Activated CD8-positive, alpha-beta memory T cell treated with anti-CD3 and anti-CD28 coated beads for 24 hours (primary cell): ENCODE measurements around the gene FBXO30.

Experiments
- DNase-seq: peaks from one replicate; pipeline ENCODE4 v3.0.0-alpha.2; 2020

The FBXO30 gene

DNA sequence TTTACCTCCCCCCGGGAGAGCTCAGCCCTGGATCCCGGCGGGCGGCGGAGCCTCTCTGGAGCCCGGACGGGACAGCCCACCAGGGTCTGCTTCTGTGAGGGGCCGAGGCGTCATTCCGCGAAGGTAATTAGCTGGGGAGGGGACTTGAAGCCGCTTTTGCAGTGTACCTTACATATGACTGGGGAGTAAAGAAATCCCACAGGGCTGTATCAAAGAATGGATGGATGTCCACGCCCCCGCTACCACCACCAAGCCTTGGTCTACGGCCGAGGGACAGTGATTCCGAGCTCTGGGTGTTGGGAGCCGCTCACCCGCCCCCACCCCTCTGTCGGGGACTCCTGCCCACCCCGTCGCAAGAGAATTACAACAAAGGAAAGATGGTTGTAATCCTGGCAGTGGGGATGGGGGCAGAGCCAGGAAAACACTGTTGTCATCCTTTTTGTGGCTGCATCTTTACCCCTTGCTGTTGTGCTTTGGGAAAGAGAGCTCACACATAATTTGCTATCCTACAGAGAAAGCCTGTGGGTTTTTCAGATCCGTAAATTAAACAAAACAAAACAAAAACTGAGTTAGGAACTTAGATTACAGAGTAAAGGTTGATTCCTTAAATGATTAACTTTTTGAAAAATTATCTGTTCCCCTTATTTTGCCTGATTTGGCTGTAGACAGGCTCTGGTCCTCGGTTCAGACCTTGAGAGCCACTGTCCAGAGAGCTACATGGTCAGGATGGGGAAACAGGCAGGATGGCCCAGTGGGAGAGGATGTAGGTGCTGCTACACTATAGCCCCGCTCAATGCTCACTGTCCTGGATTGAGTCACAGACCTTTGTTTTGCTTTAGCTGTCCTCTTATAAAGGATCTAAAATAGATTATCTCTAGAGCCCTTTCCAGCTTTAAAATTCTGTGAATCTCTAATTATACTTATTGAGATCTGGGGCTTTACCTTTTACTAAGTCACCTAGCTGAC, 997 bp upstream of the FBXO30 start:
- DNase-seq, result no peak

DNA sequence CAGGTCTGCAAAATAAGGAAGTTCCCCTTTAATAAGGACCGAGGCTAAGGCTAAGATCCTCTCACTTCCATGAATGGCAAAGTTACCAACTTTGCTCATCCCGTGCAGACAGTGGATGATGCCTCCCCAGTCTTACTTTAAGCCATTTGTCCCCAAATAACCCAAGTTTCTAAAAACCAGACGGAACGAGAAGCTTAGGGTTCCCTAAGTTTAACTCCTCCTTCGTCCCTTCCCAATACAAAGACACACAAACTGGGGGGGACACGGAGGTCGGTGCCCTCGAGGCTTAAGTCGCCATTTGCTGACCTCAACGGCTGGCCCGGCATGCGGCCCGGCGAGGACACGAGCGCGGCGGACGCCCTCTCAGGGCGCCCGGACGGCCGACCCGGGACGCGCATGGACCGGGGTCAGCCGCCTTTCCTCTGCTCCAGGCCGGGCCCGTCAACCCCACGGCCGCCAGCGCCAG, 527 bp downstream of the FBXO30 start:
- peak; percentile 73 for DNase-seq

DNA sequence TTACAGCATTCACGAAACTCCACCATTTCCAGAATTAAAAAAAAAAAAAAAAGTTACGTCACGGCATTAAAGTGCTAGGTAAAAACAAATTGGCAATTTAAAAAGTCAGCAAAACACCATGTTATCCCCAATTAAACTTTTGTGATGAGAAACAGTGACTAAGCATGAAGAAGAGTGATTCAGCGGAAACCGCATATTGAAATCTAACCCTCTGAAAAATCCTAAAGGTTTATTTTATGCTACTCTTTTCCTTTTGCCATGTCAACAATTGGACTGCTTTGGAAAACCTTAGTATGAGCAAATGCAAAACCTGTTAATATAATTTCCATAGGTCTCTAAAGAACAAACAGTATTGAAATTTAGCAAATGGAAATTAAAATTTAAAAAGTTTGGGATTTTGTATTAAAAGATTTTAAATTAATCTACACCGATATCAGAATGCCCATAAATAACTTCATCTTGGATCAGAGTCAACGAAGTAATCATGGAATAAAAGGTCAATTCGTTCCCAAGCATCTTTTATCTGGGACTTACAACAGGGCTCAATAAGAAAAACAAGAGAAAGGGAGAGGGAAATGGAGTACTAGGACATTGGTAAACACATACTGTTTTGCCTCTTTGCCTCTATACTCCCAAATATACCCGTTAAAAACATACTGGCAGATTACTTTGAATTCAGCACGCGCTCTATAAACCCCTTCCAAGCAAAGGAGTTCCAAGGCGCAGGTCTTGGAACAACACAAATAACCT, 1.1 kb downstream of the FBXO30 start:
- DNase-seq, result no peak

DNA sequence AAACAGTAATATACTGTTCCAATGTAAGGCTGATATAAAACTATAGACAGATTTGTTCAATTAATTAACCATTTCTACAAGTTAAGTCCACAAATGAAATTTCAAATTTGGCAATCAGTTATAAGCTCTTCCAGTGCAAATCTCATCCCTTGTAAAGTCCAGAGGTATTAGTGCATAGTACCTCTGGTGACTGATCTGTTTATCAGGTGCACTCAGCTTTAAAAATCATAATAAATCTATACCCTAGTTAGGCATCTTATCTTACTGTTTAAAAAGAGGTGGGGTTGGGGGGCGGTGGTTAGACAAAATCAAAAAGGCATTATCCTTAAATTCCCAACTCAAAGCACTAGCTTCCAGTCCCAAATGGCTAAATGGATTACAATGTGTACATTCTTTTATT, 2.9 kb downstream of the FBXO30 start:
- DNase-seq, result no peak

DNA sequence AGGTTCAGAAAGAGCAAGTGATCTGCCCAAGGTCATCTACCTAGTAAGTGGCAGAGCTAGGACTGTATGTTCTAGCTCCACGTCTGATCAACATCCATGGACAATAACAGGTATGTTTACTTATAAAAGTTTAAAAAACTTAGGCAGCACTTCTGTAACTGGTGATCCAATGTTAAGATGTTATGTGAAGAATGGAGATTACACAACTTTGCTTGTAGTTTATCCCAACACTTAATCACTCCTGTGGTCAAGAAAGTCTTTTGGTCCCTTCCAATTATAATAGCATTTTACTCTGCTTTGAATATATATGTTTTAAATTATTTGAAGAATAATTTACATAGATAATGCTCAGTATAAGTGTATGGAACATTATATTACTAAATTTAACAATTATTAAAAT, 4.8 kb downstream of the FBXO30 start:
- DNase-seq, result no peak

DNA sequence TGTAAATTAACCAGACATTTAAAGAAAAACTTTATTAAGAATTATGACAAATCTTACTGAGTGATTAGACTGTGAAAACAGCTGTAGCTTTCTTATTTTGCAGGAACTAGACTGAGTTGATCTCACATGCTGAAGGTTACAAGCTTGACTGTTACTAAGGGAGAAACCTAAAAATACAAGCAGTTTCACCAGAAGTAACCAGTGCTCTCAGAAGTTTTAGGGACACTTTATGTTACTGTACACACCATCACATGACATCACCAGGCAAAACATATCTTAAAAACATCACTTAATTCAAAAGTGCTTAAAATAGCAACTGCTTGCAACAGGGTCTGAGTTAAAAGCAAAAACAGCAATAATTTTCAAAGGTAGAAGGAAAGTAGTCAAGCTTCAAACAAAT, 5.4 kb downstream of the FBXO30 start:
- DNase-seq, result no peak

DNA sequence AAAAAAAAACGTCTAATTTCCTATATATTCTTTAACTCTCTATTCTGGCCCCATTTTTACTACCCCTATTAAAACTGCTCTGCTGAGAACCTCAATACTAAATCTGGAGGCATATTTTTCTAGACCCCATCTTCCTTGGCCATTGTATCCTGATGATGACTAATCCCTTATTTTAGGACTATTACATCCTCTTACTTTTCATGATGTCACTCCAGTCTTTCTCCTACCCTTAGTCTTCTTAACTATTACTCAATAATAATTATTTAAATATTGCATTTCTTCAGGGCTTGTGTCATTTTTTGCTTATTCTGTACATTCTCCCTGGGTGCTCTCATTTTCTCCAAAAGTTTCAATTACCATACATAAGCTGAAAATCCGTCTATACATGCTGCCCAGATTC, 6.4 kb downstream of the FBXO30 start:
- no peak for DNase-seq

DNA sequence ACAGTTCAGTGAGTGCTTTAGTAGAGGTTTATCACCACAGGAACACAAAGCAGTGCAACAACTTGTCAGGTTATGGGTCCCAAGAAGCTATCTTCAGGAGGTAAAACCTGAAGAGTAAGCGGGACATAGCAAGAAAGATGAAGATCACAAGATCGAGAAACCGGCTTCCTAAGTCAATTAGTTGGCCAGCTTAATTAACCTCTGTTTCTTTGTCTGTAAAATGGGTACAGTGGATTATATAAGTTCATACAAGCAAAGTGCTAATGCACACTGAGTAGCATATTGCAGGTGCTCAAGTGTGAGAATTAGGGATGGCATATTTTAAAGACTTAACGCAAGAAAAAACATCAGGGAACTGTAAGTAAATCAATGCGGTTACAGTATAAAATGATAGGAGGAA, 12.5 kb downstream of the FBXO30 start:
- no peak for DNase-seq

DNA sequence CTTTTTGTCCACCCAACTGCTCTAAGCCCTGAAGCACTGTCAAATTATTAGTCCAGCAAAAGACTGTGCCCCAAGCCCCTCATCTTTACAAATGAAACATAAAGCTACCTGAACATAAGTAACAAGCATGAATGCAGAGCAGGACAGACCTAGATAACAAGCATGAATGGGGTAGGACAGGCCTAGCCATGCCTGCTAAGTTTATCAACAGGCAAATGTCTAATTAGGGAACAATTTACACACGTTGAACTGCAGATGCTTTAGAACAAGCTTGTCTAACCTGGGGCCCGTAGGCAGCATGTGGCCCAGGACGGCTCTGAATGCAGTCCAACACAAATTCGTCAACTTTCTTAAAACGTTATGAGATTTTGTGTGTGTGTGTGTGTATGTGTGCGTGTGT, 13.6 kb downstream of the FBXO30 start:
- DNase-seq, result no peak

DNA sequence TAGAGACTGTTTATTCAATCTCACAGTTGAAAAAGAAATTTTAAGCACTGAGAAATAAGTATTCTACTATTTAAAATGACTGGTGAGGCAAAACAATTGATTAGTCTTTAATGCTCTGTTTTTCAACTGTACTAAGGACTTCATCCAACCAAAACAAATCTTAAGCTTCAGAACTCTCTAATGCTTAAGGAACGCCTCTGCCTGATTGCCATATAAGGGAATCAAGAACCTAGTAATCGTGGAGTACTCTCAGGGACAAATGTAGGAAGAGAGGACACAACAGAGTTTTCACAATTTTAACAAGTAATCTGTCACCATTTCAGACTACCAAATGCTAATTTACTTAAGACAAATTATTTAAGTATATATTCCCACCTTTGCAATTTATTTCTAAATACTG, 16.1 kb downstream of the FBXO30 start:
- no peak for DNase-seq

DNA sequence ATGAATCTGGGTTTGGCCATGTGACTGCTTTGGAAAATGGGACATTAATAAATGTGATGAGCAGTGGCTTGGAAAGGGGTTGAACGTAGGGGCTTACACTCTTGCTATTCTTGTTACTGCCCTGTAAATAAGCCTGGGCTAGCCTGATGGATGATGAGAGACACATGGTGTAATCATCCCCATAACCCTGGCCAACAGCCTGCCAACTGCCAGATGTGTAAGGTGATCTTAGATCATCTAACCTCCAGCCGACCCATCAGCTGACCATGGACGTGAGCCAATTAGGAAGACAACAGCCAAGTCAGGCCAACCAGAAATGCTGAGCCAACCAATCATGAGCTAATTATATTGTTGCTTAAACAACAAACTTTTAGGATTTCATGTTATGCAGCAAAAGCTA, 25.2 kb downstream of the FBXO30 start:
- no peak for DNase-seq

DNA sequence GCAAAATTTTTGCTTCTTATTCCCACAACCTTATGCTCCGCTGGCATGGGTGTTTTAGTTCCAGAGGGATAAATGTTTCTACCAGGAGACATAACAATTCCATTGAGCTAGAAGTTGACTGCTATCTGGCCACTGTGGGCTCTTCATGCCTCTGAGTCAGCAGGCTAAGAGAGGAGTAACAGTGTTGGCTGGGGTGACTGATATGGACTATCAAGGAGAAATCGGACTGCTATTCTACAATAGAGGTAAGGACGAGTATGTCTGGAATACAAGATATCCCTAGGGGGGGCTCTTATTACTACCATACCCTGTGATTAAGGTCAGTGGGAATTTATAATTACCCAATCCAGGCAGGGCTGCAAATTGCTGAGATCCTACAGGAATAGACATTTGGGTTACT, 26.9 kb downstream of the FBXO30 start:
- DNase-seq, result no peak

DNA sequence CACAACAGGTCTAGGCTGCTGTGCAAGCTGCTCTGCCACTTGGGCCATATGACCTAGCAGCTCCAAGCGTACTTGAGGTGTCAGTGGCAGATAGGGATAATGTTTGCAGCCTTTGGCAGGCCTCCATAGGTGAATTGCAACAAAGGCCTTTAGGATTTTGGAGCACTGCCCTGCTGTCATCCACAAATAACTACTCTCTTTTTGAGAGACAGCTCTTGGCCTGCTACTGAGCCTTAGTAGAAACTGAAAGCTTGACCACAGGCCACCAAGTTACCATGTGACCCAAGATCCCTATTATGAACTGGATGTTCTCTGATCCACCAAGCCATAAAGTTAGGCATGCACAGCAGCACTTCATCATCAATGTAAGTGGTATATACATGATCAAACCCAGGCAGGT, 29.9 kb downstream of the FBXO30 start:
- DNase-seq, result no peak

DNA sequence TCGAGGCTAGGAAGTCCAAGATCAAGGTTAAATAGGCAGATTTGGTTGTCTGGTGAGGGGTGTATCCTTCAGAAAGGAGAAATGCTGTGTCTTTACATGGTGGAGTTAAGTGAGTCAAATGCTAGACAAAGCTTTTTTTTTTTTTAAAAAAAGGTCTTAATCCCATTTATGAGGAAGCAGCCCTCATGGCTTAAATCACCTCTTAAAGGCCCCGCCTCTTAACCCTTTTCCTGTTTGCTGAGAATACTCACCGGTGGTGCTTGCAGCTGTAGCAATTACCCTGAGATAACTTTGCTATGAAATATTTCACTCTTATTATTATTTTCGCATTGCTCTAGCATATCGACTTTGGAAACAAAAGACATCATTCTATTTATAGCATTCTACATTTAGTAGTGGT, 30.8 kb downstream of the FBXO30 start:
- no peak for DNase-seq

DNA sequence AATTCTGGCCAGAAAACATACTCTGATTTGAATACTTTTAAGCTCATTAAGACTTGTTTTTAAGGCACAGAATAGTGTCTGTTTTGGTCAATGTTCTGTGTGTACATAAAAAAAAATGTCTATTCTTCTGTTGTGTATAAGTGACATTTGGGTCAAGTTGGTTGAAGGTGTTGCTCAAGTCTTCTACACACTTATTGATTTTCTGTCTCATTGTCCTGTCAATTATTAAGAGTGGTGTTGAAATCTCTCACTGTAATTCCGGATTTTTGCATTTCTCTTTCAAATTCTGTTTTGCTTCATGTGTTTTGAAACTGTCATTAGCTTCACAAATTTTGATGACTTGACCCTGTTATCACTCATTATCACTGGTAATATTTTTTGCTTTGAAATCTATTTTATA, 41.7 kb downstream of the FBXO30 start:
- DNase-seq, result no peak

DNA sequence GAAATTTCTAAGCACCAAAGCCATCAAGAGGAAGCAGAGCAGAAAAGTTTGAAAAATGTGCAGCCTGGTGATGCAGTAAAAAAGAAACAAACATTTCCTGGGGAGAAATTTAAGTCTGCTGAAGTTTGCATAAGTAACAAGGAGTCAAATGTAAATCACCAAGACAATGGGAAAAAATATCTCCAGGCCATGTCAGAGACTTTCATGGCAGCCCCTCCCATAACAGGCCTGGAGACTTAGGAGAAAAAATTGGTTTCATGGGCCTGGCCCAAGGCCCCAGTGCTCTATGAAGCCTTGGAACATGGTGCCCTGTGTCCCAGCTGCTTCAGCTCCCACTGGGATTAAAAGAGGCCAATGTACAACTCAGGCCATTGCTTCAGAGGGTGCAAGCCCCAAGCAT, 49.1 kb downstream of the FBXO30 start:
- no peak for DNase-seq

DNA sequence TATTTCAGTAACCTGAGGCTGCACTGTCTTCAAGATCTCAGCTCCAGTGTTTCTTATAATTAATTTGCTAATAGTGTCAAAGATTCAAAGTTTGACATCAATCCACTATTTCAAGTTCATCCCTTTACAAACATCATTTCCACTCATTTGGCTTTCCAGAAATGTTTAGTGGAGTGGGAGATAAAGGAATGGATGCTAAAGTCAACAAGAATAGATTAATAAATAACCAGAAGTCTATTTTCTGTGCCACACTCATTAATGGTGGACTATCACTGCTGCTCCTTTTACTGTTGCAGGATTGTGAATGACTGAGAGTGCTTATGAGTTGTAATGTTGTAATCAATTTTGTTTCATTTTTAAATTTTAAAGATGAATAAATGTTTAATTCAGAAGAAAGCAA, 50.9 kb downstream of the FBXO30 start:
- DNase-seq, result no peak

DNA sequence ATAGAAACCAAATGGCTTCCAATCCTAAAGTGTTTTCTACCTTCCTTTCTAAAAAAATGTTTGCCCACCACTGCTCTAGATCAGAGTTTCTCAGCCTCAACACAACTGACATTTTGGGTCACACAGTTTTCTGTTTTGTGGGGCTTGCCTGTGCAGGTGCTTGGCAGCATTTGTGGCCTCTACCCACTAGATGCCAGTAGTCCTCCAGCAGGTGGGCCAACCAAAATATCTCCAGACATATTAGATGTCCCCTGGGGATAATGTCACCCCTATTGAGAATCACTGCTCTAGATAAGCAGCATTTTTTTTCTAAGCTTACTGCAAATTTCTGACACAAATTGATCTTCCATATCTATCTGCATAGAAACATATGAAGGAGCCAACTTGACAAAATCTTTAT, 53.0 kb downstream of the FBXO30 start:
- DNase-seq, result no peak

DNA sequence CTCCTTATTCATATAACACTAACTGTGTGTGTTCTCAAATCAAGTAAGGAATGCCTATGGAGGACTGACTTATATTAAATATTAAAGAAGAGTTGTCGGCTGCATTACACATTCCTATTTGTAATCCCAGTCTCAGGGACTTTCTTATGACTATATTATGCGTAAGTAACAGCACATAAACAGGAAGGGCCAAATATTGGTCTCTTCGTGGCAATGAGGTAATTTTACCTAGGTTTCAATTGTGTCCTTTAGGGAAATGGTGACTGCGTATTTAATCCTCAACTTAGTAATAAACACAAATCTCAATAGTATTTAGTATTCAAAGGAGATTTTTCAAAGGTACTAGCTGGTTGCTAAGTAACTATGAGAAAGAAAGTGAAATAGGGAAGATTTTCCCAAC, 56.5 kb downstream of the FBXO30 start:
- DNase-seq, result no peak

DNA sequence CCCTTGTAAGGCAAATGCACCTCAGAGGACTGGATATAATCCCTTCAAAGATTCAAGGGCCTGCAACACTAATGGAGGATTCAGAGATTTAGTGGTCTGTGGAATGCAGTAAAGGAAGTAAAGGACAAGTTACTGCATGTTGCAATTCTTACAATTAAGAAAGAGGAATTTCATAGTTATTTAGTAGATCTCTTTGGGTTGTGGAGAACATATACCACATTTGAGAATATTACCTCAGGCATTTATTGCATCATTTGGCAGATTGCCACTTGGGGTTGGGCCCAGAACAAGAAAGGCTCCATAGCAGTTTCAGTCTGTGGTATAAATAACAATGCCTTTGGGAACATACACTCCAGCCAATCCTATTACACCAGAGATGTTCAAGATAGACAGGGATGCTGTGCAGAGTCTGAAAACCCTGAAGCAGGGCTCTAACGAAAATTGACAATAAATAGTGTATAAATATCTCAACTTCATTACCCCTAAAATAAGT, 58.4 kb downstream of the FBXO30 start:
- no peak for DNase-seq

DNA sequence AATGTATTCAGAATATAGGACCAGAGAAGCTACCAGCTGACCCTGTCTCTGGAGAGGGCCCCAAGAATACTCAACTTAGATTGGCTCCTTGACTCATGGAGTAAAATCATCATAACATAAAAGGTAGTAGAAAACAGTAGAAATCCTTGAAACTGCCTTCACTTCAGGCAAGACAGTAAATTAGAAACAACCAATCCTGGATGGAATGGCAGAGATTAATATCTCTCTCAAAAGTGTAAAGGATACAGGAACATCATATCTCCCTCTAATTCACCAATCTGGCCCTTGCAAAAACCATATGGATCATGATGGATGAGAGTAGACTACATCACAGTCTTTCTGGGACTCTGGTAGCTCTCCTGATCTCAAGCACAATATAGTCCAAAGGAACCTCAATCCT, 58.9 kb downstream of the FBXO30 start:
- DNase-seq, result no peak

DNA sequence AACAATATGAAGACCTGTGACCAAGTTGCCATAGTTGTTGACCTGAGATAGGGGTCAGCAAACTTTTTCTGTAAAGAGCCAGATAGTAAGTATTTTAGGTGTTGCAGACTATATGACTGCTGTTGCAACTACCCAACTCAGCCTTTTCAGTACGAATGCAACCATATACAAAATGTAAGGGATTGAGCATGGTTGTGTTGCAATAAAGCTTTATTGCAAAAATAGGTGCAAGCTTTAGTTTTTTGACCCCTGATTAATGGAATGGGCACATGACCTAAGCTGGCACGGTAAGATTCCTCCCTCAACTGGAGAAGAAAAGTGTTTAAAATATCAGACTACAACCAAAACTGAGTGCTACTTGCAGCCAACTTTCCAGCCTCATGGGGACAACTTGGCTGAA, 62.0 kb downstream of the FBXO30 start:
- no peak for DNase-seq

DNA sequence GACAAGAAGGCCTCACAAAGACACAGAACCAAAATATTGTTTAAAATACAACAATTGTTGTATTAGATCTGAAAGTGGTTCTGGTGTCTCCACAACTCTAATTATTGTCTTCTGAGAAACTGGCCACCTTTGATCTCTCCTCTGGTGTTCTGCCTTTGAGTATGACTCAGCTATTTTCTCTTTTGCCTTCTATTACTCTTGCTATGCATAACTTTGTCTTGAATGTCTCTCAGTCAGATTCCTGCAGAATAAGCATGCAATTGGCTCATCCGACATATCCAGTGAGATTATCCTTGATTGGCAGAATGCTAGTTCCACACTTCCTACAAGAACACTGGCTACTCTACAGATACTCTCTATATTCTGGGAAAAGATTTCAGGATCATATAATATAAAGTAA, 65.0 kb downstream of the FBXO30 start:
- no peak for DNase-seq

DNA sequence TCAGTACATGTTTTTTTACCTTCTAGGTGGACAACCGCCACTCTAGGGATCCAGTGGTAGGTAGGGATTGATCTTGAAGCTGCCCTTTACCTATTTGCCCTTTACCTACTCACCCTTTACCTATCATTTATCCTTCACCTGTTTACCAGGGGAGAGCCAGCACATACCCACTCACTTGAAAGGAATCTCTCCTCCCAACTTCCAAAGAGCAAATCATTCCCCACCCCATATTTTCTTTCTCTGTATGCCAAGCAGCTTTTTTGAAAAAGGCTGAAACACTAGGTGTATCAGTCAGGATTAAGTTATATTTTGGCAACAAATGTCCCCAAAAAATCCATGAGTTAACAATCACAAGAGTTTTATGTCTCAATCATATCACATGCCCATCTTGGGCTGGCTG, 68.7 kb downstream of the FBXO30 start:
- no peak for DNase-seq
